Trophoblast cell (in vitro differentiated cells and primary cell): ENCODE data around the gene FCGR3A.
"Not testable (repeated sequence)": the region's sequence is repeated elsewhere in the genome, so short reads cannot be mapped to it uniquely, and the experiment has no call there.

Source experiments
- DNase-seq, 2 donors: peaks; one replicate each; pipeline ENCODE4 v3.0.0-alpha.2; 2016
- H2AFZ ChIP-seq: 2 replicates; pipeline ENCODE4 v1.6.1; 2013; ENCODE audit warnings: low read length, moderate library complexity, mild to moderate bottlenecking; ENCODE audit not compliant: insufficient read depth, poor library complexity
- H2AK5ac ChIP-seq: 2 replicates; pipeline ENCODE4 v1.6.1; 2013; ENCODE audit warnings: mild to moderate bottlenecking, low read length
- H2BK120ac ChIP-seq: 2 replicates; pipeline ENCODE4 v1.6.1; 2013; ENCODE audit warnings: low read length, mild to moderate bottlenecking, moderate library complexity; ENCODE audit not compliant: insufficient read depth, poor library complexity
- H2BK12ac ChIP-seq: 2 replicates; pipeline ENCODE4 v1.6.1; 2013; ENCODE audit warnings: mild to moderate bottlenecking, low read length, moderate library complexity
- H2BK5ac ChIP-seq: 2 replicates; pipeline ENCODE4 v1.6.1; 2013; ENCODE audit warnings: low read length, low read depth, moderate library complexity, mild to moderate bottlenecking; ENCODE audit not compliant: poor library complexity
- H3K14ac ChIP-seq: 2 replicates; pipeline ENCODE4 v1.6.1; 2013; ENCODE audit warnings: mild to moderate bottlenecking, low read length
- H3K18ac ChIP-seq: 2 replicates; pipeline ENCODE4 v1.6.1; 2013; ENCODE audit warnings: mild to moderate bottlenecking, low read length
- H3K23ac ChIP-seq: 2 replicates; pipeline ENCODE4 v1.6.1; 2013; ENCODE audit warnings: low read length
- H3K27ac ChIP-seq: 2 replicates; pipeline ENCODE4 v1.5.1; 2013; ENCODE audit warnings: low read depth, mild to moderate bottlenecking, inconsistent platforms, low read length, moderate library complexity
- H3K27me3 ChIP-seq: 2 replicates; pipeline ENCODE4 v1.6.1; 2013; ENCODE audit warnings: inconsistent platforms, mild to moderate bottlenecking, low read length, moderate library complexity; ENCODE audit not compliant: insufficient read depth
- H3K36me3 ChIP-seq, 2 experiments: 1 replicate in 1 of 2; 2 replicates in 1 of 2; pipeline ENCODE4 v1.6.1; 2013; ENCODE audit warnings: low read length in 2 of 2, mild to moderate bottlenecking in 2 of 2, moderate library complexity in 1 of 2; ENCODE audit not compliant: insufficient read depth in 2 of 2, control insufficient read depth in 1 of 2
- H3K4ac ChIP-seq: 2 replicates; pipeline ENCODE4 v1.6.1; 2013; ENCODE audit warnings: low read depth, mild to moderate bottlenecking, low read length, moderate library complexity
- H3K4me1 ChIP-seq, 2 experiments: 1 replicate in 1 of 2; 2 replicates in 1 of 2; pipeline ENCODE4 v1.6.1; 2013; ENCODE audit warnings: low read length in 2 of 2, mild to moderate bottlenecking in 2 of 2, moderate library complexity in 1 of 2; ENCODE audit not compliant: insufficient read depth in 2 of 2, control insufficient read depth in 1 of 2
- H3K4me2 ChIP-seq: 2 replicates; pipeline ENCODE4 v1.6.1; 2013; ENCODE audit warnings: inconsistent platforms, mild to moderate bottlenecking, low read length, moderate library complexity
- H3K4me3 ChIP-seq: 2 replicates; pipeline ENCODE4 v1.5.1; 2013; ENCODE audit warnings: mild to moderate bottlenecking, low read depth, low read length, inconsistent platforms
- H3K79me1 ChIP-seq: one replicate; pipeline ENCODE4 v1.6.1; 2013; ENCODE audit warnings: low read length
- H3K79me2 ChIP-seq: 2 replicates; pipeline ENCODE4 v1.6.1; 2013; ENCODE audit warnings: low read length, mild to moderate bottlenecking; ENCODE audit not compliant: control insufficient read depth, insufficient read depth, poor library complexity
- H3K9ac ChIP-seq: 2 replicates; pipeline ENCODE4 v1.6.1; 2013; ENCODE audit warnings: mild to moderate bottlenecking, low read length
- H3K9me3 ChIP-seq: 2 replicates; pipeline ENCODE4 v1.6.1; 2013; ENCODE audit warnings: low read depth, mild to moderate bottlenecking, control low read depth, inconsistent platforms, low read length; ENCODE audit not compliant: insufficient read depth
- H4K12ac ChIP-seq: 2 replicates; pipeline ENCODE4 v1.6.1; 2013; ENCODE audit warnings: low read depth, mild to moderate bottlenecking, low read length, moderate library complexity
- H4K8ac ChIP-seq: 2 replicates; pipeline ENCODE4 v1.6.1; 2013; ENCODE audit warnings: low read depth, mild to moderate bottlenecking, low read length, moderate library complexity
- H4K91ac ChIP-seq: one replicate; pipeline ENCODE4 v1.6.1; 2013; ENCODE audit warnings: low read depth, mild to moderate bottlenecking, low read length, moderate library complexity
- WGBS: extraction: QIAGEN DNeasy Blood & Tissue Kit; methylation state at CpG from one replicate; pipeline ENCODE4 v1.1.7; 2013; ENCODE audit warnings: missing lambda C conversion rate; ENCODE audit not compliant: insufficient read length, insufficient coverage; ENCODE audit errors: extremely low coverage; 5-methylcytosine and 5-hydroxymethylcytosine counted together

FCGR3A gene

GRCh38 chr1:161553631-161554030 is 4.0 kb upstream of the FCGR3A start:
- H4K12ac ChIP-seq, DNase-seq, H4K91ac ChIP-seq, H2AFZ ChIP-seq, H2BK12ac ChIP-seq, H3K4me1 ChIP-seq, H2BK5ac ChIP-seq, H3K36me3 ChIP-seq, H2AK5ac ChIP-seq, H3K4me3 ChIP-seq, H3K27ac ChIP-seq, H3K14ac ChIP-seq, H3K27me3 ChIP-seq, H3K9ac ChIP-seq, H3K9me3 ChIP-seq, H4K8ac ChIP-seq, H3K79me2 ChIP-seq, H3K4ac ChIP-seq, H2BK120ac ChIP-seq, H3K4me2 ChIP-seq, H3K79me1 ChIP-seq, H3K23ac ChIP-seq, H3K18ac ChIP-seq: not testable (repeated sequence)
- WGBS, result no CpG with 5 or more reads among the region's 2 CpGs

GRCh38 chr1:161550942-161551341 is 1.3 kb upstream of the FCGR3A start:
- not testable (repeated sequence) for H2BK12ac ChIP-seq, H4K8ac ChIP-seq, H4K91ac ChIP-seq, H2BK120ac ChIP-seq, H3K4ac ChIP-seq, H3K27me3 ChIP-seq, H4K12ac ChIP-seq, H3K4me3 ChIP-seq, H3K36me3 ChIP-seq, H2BK5ac ChIP-seq, H3K4me1 ChIP-seq, H2AK5ac ChIP-seq, H3K18ac ChIP-seq, H3K14ac ChIP-seq, H2AFZ ChIP-seq, H3K79me1 ChIP-seq, H3K27ac ChIP-seq, H3K79me2 ChIP-seq, H3K23ac ChIP-seq, H3K9me3 ChIP-seq, H3K9ac ChIP-seq, H3K4me2 ChIP-seq
- WGBS, result no CpG with 5 or more reads among the region's 5 CpGs
- DNase-seq, result peak in 1 of 2 donors; percentile 56

GRCh38 chr1:161548749-161549406 is 740 bp downstream of the FCGR3A start:
- H3K23ac ChIP-seq, DNase-seq, H2BK5ac ChIP-seq, H4K8ac ChIP-seq, H2BK120ac ChIP-seq, H3K4me2 ChIP-seq, H4K12ac ChIP-seq, H3K27me3 ChIP-seq, H2BK12ac ChIP-seq, H3K9me3 ChIP-seq, H3K79me2 ChIP-seq, H3K18ac ChIP-seq, H3K14ac ChIP-seq, H2AFZ ChIP-seq, H3K36me3 ChIP-seq, H3K27ac ChIP-seq, H3K9ac ChIP-seq, H3K79me1 ChIP-seq, H4K91ac ChIP-seq, H3K4me3 ChIP-seq, H3K4me1 ChIP-seq, H2AK5ac ChIP-seq, H3K4ac ChIP-seq: not testable (repeated sequence)
- WGBS, result no CpG with 5 or more reads among the region's 2 CpGs

GRCh38 chr1:161547995-161548741 is 1.4 kb downstream of the FCGR3A start:
- not testable (repeated sequence) for H3K79me2 ChIP-seq, H3K9me3 ChIP-seq, H4K8ac ChIP-seq, H3K27me3 ChIP-seq, H3K79me1 ChIP-seq, H3K4ac ChIP-seq, H3K23ac ChIP-seq, H3K4me1 ChIP-seq, H2BK5ac ChIP-seq, H2BK12ac ChIP-seq, H3K4me2 ChIP-seq, H3K9ac ChIP-seq, H2BK120ac ChIP-seq, H4K91ac ChIP-seq, H3K36me3 ChIP-seq, H3K14ac ChIP-seq, H2AK5ac ChIP-seq, H3K4me3 ChIP-seq, H3K27ac ChIP-seq, H4K12ac ChIP-seq, H3K18ac ChIP-seq, H2AFZ ChIP-seq
- no CpG with 5 or more reads among the region's 8 CpGs for WGBS
- peak in 1 of 2 donors; percentile 7 for DNase-seq
